HG03280 (cell line): Measurements from ENCODE around the gene ZNF544.
A peak's percentile ranks its signal among the peaks of the same experiment; 100 is the strongest.
"Not testable (repeated sequence)": the region's sequence is repeated elsewhere in the genome, so short reads cannot be mapped to it uniquely, and the experiment has no call there.

Experiments
- ATAC-seq: cut with Tn5 transposase; IDR thresholded peaks from one replicate; pipeline ENCODE4 v1.9.1; 2021; ENCODE audit warnings: mild to moderate bottlenecking, moderate library complexity; ENCODE audit not compliant: unreplicated experiment

ZNF544 gene

GRCh38 chr19:58252102-58252685 is 23.5 kb downstream of the ZNF544 start:
- ATAC-seq = no peak

GRCh38 chr19:58258259-58258658 is 29.5 kb downstream of the ZNF544 start:
- ATAC-seq = not testable (repeated sequence)

- ATAC-seq = no peak
These were observed 32.9 kb downstream of the ZNF544 start for GRCh38 chr19:58261600-58261967.

GRCh38 chr19:58261968-58262921 is 33.5 kb downstream of the ZNF544 start:
- ATAC-seq = no peak

GRCh38 chr19:58262922-58263296 is 34.2 kb downstream of the ZNF544 start:
- ATAC-seq = no peak

GRCh38 chr19:58265100-58265499 is 36.4 kb downstream of the ZNF544 start:
- ATAC-seq = no peak

- ATAC-seq = no peak
These were observed 39.6 kb downstream of the ZNF544 start for GRCh38 chr19:58268344-58268743.

GRCh38 chr19:58274771-58275201 is 46.1 kb downstream of the ZNF544 start:
- no peak for ATAC-seq

GRCh38 chr19:58275564-58275963 is 46.9 kb downstream of the ZNF544 start:
- ATAC-seq = no peak

GRCh38 chr19:58277197-58277596 is 48.5 kb downstream of the ZNF544 start:
- ATAC-seq = no peak

GRCh38 chr19:58277748-58278540 is 49.2 kb downstream of the ZNF544 start:
- ATAC-seq = no peak

- peak; percentile 96 for ATAC-seq
These were observed 49.9 kb downstream of the ZNF544 start, which contains the start of gene ZNF8 for GRCh38 chr19:58278541-58279041. Gene ZNF8, plus strand, starts transcription at chr19:58278955. Its CDS starts 127 bp downstream, at chr19:58279082.

GRCh38 chr19:58279042-58279924 is 50.6 kb downstream of the ZNF544 start:
- peak; percentile 25 for ATAC-seq

GRCh38 chr19:58279925-58280316 is 51.2 kb downstream of the ZNF544 start:
- ATAC-seq = no peak

GRCh38 chr19:58284199-58284598 is 55.5 kb downstream of the ZNF544 start:
- no peak for ATAC-seq

- no peak for ATAC-seq
These were observed 63.2 kb downstream of the ZNF544 start for GRCh38 chr19:58291943-58292342.

GRCh38 chr19:58294743-58295374 is 66.1 kb downstream of the ZNF544 start:
- ATAC-seq = no peak

GRCh38 chr19:58296104-58296503 is 67.4 kb downstream of the ZNF544 start:
- no peak for ATAC-seq

GRCh38 chr19:58300620-58301019 is 71.9 kb downstream of the ZNF544 start:
- no peak for ATAC-seq

- no peak for ATAC-seq
These were observed 75.5 kb downstream of the ZNF544 start for GRCh38 chr19:58304255-58304654.
